GM12878 (cell line): ENCODE results near the gene POLRMT. TPM values are rescaled to one million over a fixed set of nuclear protein-coding genes. Genes with fewer than 3 reads are reported as not detected.

Experiments used
- HCFC1 ChIP-seq: fragments of 150-350 bp; IDR thresholded peaks from 2 replicates; pipeline ENCODE4 v1.6.1; 2014; ENCODE audit warnings: low read length
- HDAC2 ChIP-seq: fragments of 200-600 bp; sonication (generic); IDR thresholded peaks from 2 replicates; pipeline ENCODE4 v1.6.1; 2017
- HDGF ChIP-seq: fragments of 450-650 bp; IDR thresholded peaks from 2 replicates; pipeline ENCODE4 v1.6.1; 2016; ENCODE audit warnings: antibody characterized with exemption
- NFXL1 ChIP-seq: fragments of 450-650 bp; IDR thresholded peaks from 2 replicates; pipeline ENCODE4 v1.6.1; 2017; ENCODE audit warnings: antibody characterized with exemption, mild to moderate bottlenecking, borderline replicate concordance
- SMARCA5 ChIP-seq: fragments of 450-650 bp; IDR thresholded peaks from 2 replicates; pipeline ENCODE4 v1.6.1; 2017; ENCODE audit warnings: mild to moderate bottlenecking
- polyA plus RNA-seq, 11 experiments: library from polyadenylated mRNA; depleted of rRNA in 4 of 11; unstranded in 6 of 11; stranded (reverse) in 5 of 11; fragments of >200 nt; fragmentation: Nextera tagmentation in 4 of 11; fragmentation: Illumina TruSeq in 1 of 11; extraction: Ambion mirVana in 4 of 11; extraction: Trizol in 1 of 11; gene quantifications; 1 replicate in 1 of 11; 2 replicates in 10 of 11; pipeline versions ENCODE4 v1.2.1 to v1.2.3, GENCODE V29; 2011 to 2016; ENCODE audit warnings: inconsistent platforms in 2 of 11, missing spikeins in 2 of 11, low read depth in 1 of 11
- total RNA-seq, 4 experiments: library from RNA; depleted of rRNA in 3 of 4; stranded (reverse); fragments of >200 nt in 3 of 4; fragmentation: Illumina TruSeq in 1 of 4; extraction: Trizol in 1 of 4; gene quantifications; 2 replicates each; pipeline versions ENCODE4 v1.2.1 to v1.2.3, GENCODE V29; 2013 to 2021
- TF ChIP-seq, protein P1 (sequence below): fragments of 450-650 bp; IDR thresholded peaks from 2 replicates; pipeline ENCODE4 v1.6.1; 2017; ENCODE audit warnings: borderline replicate concordance
- TF ChIP-seq, protein P2 (sequence below): fragments of 450-650 bp; IDR thresholded peaks from 2 replicates; pipeline ENCODE4 v1.6.1; 2018; ENCODE audit warnings: mild to moderate bottlenecking, low read depth, moderate library complexity; ENCODE audit not compliant: partially characterized antibody
- TF ChIP-seq, protein P3 (sequence below): IDR thresholded peaks from 2 replicates; pipeline ENCODE4 v1.6.1; 2011; ENCODE audit warnings: mild to moderate bottlenecking, low read depth, low read length, moderate library complexity; ENCODE audit not compliant: insufficient replicate concordance
- TF ChIP-seq, protein P4 (sequence below): fragments of 450-650 bp; formaldehyde crosslinking; IDR thresholded peaks from 2 replicates; pipeline ENCODE4 v1.4.0; 2022; ENCODE audit warnings: mild to moderate bottlenecking, moderate library complexity
- TF ChIP-seq, protein P5 (sequence below): fragments of 450-650 bp; IDR thresholded peaks from 2 replicates; pipeline ENCODE4 v1.6.1; 2017; ENCODE audit warnings: low read depth, mild to moderate bottlenecking, moderate library complexity
- TF ChIP-seq, protein P6 (sequence below): fragments of 450-650 bp; IDR thresholded peaks from 2 replicates; pipeline ENCODE4 v1.6.1; 2016; ENCODE audit warnings: mild to moderate bottlenecking, moderate library complexity, borderline replicate concordance

The POLRMT gene
- total and polyA plus RNA-seq, 10 of the 15 experiments (the other 5 are each of a cell fraction or from before 2014, with no cell fraction given) = 9.9 to 57.6 (median 34.6) TPM

DNA sequence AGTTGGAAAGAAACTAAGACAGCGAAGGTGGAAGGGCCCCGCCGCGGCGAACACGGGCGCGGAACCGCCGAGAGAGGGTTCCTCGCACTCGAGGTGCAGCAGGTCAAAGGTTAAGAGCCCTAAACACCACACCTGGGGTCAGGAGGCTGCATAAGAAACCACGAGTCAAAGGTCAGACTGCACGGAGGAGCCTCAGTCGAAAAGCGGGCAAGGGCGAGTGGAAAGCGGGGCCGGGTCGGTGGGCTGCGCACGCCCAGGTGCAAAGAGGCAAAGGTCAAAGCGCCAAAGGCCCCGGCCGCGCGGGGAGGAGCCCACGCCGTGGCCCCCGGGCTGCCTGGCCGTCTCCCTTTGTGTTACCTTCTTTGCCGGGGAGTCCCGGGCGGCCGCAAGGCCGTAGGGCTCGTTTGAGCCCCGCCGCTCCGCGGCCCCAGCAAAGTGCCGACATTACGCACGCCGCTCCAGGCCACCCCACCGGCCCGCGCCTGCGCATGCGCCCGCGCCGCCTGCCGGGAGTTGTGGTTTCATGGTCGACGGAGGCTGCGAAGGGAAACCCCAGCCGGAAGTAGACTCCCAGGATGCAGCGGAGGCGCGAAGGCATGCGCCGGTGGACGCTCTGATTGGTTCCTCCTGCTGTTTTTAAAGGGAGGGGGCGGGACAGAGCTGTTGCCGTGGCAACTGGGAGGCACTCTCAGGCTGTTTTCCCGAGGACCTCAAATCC is at the start of gene POLRMT (continued):
- TF ChIP-seq, protein P1, sequence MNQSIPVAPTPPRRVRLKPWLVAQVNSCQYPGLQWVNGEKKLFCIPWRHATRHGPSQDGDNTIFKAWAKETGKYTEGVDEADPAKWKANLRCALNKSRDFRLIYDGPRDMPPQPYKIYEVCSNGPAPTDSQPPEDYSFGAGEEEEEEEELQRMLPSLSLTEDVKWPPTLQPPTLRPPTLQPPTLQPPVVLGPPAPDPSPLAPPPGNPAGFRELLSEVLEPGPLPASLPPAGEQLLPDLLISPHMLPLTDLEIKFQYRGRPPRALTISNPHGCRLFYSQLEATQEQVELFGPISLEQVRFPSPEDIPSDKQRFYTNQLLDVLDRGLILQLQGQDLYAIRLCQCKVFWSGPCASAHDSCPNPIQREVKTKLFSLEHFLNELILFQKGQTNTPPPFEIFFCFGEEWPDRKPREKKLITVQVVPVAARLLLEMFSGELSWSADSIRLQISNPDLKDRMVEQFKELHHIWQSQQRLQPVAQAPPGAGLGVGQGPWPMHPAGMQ = no peak
- TF ChIP-seq, protein P2, sequence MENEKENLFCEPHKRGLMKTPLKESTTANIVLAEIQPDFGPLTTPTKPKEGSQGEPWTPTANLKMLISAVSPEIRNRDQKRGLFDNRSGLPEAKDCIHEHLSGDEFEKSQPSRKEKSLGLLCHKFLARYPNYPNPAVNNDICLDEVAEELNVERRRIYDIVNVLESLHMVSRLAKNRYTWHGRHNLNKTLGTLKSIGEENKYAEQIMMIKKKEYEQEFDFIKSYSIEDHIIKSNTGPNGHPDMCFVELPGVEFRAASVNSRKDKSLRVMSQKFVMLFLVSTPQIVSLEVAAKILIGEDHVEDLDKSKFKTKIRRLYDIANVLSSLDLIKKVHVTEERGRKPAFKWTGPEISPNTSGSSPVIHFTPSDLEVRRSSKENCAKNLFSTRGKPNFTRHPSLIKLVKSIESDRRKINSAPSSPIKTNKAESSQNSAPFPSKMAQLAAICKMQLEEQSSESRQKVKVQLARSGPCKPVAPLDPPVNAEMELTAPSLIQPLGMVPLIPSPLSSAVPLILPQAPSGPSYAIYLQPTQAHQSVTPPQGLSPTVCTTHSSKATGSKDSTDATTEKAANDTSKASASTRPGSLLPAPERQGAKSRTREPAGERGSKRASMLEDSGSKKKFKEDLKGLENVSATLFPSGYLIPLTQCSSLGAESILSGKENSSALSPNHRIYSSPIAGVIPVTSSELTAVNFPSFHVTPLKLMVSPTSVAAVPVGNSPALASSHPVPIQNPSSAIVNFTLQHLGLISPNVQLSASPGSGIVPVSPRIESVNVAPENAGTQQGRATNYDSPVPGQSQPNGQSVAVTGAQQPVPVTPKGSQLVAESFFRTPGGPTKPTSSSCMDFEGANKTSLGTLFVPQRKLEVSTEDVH = no peak
- TF ChIP-seq SMARCA5 = 0 out of 2 replicates have a peak, but pooled peaks have one; percentile 33
- TF ChIP-seq, protein P3, sequence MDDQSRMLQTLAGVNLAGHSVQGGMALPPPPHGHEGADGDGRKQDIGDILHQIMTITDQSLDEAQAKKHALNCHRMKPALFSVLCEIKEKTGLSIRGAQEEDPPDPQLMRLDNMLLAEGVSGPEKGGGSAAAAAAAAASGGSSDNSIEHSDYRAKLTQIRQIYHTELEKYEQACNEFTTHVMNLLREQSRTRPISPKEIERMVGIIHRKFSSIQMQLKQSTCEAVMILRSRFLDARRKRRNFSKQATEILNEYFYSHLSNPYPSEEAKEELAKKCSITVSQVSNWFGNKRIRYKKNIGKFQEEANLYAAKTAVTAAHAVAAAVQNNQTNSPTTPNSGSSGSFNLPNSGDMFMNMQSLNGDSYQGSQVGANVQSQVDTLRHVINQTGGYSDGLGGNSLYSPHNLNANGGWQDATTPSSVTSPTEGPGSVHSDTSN = peak; percentile 93
- no peak for TF ChIP-seq HDAC2
- TF ChIP-seq NFXL1 = no peak
- no peak for TF ChIP-seq HDGF
- TF ChIP-seq, protein P4, sequence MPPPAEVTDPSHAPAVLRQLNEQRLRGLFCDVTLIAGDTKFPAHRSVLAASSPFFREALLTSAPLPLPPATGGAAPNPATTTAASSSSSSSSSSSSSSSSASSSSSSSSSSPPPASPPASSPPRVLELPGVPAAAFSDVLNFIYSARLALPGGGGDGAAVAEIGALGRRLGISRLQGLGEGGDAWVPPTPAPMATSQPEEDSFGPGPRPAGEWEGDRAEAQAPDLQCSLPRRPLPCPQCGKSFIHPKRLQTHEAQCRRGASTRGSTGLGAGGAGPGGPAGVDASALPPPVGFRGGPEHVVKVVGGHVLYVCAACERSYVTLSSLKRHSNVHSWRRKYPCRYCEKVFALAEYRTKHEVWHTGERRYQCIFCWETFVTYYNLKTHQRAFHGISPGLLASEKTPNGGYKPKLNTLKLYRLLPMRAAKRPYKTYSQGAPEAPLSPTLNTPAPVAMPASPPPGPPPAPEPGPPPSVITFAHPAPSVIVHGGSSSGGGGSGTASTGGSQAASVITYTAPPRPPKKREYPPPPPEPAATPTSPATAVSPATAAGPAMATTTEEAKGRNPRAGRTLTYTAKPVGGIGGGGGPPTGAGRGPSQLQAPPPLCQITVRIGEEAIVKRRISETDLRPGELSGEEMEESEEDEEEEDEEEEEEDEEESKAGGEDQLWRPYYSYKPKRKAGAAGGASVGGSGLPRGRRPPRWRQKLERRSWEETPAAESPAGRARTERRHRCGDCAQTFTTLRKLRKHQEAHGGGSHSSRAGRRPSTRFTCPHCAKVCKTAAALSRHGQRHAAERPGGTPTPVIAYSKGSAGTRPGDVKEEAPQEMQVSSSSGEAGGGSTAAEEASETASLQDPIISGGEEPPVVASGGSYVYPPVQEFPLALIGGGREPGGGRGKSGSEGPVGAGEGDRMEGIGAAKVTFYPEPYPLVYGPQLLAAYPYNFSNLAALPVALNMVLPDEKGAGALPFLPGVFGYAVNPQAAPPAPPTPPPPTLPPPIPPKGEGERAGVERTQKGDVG (CRISPR knock-in tag) = no peak
- peak; percentile 86 for TF ChIP-seq HCFC1
- TF ChIP-seq, protein P5, sequence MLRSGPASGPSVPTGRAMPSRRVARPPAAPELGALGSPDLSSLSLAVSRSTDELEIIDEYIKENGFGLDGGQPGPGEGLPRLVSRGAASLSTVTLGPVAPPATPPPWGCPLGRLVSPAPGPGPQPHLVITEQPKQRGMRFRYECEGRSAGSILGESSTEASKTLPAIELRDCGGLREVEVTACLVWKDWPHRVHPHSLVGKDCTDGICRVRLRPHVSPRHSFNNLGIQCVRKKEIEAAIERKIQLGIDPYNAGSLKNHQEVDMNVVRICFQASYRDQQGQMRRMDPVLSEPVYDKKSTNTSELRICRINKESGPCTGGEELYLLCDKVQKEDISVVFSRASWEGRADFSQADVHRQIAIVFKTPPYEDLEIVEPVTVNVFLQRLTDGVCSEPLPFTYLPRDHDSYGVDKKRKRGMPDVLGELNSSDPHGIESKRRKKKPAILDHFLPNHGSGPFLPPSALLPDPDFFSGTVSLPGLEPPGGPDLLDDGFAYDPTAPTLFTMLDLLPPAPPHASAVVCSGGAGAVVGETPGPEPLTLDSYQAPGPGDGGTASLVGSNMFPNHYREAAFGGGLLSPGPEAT = no peak
- TF ChIP-seq, protein P6, sequence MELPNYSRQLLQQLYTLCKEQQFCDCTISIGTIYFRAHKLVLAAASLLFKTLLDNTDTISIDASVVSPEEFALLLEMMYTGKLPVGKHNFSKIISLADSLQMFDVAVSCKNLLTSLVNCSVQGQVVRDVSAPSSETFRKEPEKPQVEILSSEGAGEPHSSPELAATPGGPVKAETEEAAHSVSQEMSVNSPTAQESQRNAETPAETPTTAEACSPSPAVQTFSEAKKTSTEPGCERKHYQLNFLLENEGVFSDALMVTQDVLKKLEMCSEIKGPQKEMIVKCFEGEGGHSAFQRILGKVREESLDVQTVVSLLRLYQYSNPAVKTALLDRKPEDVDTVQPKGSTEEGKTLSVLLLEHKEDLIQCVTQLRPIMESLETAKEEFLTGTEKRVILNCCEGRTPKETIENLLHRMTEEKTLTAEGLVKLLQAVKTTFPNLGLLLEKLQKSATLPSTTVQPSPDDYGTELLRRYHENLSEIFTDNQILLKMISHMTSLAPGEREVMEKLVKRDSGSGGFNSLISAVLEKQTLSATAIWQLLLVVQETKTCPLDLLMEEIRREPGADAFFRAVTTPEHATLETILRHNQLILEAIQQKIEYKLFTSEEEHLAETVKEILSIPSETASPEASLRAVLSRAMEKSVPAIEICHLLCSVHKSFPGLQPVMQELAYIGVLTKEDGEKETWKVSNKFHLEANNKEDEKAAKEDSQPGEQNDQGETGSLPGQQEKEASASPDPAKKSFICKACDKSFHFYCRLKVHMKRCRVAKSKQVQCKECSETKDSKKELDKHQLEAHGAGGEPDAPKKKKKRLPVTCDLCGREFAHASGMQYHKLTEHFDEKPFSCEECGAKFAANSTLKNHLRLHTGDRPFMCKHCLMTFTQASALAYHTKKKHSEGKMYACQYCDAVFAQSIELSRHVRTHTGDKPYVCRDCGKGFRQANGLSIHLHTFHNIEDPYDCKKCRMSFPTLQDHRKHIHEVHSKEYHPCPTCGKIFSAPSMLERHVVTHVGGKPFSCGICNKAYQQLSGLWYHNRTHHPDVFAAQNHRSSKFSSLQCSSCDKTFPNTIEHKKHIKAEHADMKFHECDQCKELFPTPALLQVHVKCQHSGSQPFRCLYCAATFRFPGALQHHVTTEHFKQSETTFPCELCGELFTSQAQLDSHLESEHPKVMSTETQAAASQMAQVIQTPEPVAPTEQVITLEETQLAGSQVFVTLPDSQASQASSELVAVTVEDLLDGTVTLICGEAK = peak; percentile 92
